Activated T-cell treated with anti-CD3 and anti-CD28 coated beads for 4 hours (primary cell): ENCODE measurements around the gene ZFYVE26.
"Not testable (repeated sequence)": the region's sequence is repeated elsewhere in the genome, so short reads cannot be mapped to it uniquely, and the experiment has no call there.

Experiments
- DNase-seq: peaks from one replicate; pipeline ENCODE4 v3.0.0-alpha.2; 2020

Gene ZFYVE26

GRCh38 chr14:67749341-67750084, 66.9 kb downstream of the ZFYVE26 start:
- no peak for DNase-seq

- no peak for DNase-seq
Measured at GRCh38 chr14:67748312-67748711, 68.1 kb downstream of the ZFYVE26 start.

GRCh38 chr14:67746927-67747326, 69.5 kb downstream of the ZFYVE26 start:
- no peak for DNase-seq

GRCh38 chr14:67744046-67744445, 72.3 kb downstream of the ZFYVE26 start:
- no peak for DNase-seq

GRCh38 chr14:67738740-67739504, 77.5 kb downstream of the ZFYVE26 start:
- DNase-seq: no peak

- DNase-seq: no peak
Measured at GRCh38 chr14:67736771-67737170, 79.6 kb downstream of the ZFYVE26 start.

GRCh38 chr14:67735336-67736147, 80.8 kb downstream of the ZFYVE26 start:
- DNase-seq: no peak

GRCh38 chr14:67734675-67735074, 81.7 kb downstream of the ZFYVE26 start:
- no peak for DNase-seq

- no peak for DNase-seq
Measured at GRCh38 chr14:67733616-67734015, 82.8 kb downstream of the ZFYVE26 start.

- no peak for DNase-seq
Measured at GRCh38 chr14:67729072-67729885, 87.1 kb downstream of the ZFYVE26 start.

- no peak for DNase-seq
Measured at GRCh38 chr14:67728258-67728657, 88.1 kb downstream of the ZFYVE26 start.

- no peak for DNase-seq
Measured at GRCh38 chr14:67727361-67727760, 89.0 kb downstream of the ZFYVE26 start.

- no peak for DNase-seq
Measured at GRCh38 chr14:67725171-67725570, 91.2 kb downstream of the ZFYVE26 start.

- DNase-seq: no peak
Measured at GRCh38 chr14:67722293-67722692, 94.1 kb downstream of the ZFYVE26 start.

- no peak for DNase-seq
Measured at GRCh38 chr14:67721875-67722274, 94.5 kb downstream of the ZFYVE26 start.

- DNase-seq: no peak
Measured at GRCh38 chr14:67719866-67720265, 96.5 kb downstream of the ZFYVE26 start.

- DNase-seq: not testable (repeated sequence)
Measured at GRCh38 chr14:67719385-67719784, 97.0 kb downstream of the ZFYVE26 start.

- no peak for DNase-seq
Measured at GRCh38 chr14:67718265-67718664, 98.1 kb downstream of the ZFYVE26 start.

- no peak for DNase-seq
Measured at GRCh38 chr14:67717048-67717447, 99.3 kb downstream of the ZFYVE26 start.

- DNase-seq: no peak
Measured at GRCh38 chr14:67710209-67710608, 106.2 kb downstream of the ZFYVE26 start.

- DNase-seq: not testable (repeated sequence)
Measured at GRCh38 chr14:67709796-67710195, 106.6 kb downstream of the ZFYVE26 start.

GRCh38 chr14:67709346-67709745, 107.0 kb downstream of the ZFYVE26 start:
- DNase-seq: not testable (repeated sequence)

GRCh38 chr14:67705211-67705610, 111.2 kb downstream of the ZFYVE26 start:
- no peak for DNase-seq
